Fibroblast of mammary gland (primary cell): ENCODE data around the gene CD300C.
A peak's percentile ranks its signal among the peaks of the same experiment; 100 is the strongest.

Experiments used
- DNase-seq: peaks from one replicate; pipeline ENCODE4 v3.0.0-alpha.2; 2010; ENCODE audit warnings: low read depth
- H3K4me3 ChIP-seq: 2 replicates; pipeline ENCODE4 v1.5.1; 2011; ENCODE audit warnings: low read depth, mild to moderate bottlenecking, low read length, moderate library complexity; ENCODE audit not compliant: control insufficient read depth
- TF ChIP-seq, protein P1 (sequence below): conservative IDR thresholded peaks from 2 replicates; pipeline ENCODE4 v1.5.1; 2011; ENCODE audit warnings: low read depth, low read length, inconsistent platforms; ENCODE audit not compliant: control insufficient read depth, insufficient read depth

Gene CD300C

DNA sequence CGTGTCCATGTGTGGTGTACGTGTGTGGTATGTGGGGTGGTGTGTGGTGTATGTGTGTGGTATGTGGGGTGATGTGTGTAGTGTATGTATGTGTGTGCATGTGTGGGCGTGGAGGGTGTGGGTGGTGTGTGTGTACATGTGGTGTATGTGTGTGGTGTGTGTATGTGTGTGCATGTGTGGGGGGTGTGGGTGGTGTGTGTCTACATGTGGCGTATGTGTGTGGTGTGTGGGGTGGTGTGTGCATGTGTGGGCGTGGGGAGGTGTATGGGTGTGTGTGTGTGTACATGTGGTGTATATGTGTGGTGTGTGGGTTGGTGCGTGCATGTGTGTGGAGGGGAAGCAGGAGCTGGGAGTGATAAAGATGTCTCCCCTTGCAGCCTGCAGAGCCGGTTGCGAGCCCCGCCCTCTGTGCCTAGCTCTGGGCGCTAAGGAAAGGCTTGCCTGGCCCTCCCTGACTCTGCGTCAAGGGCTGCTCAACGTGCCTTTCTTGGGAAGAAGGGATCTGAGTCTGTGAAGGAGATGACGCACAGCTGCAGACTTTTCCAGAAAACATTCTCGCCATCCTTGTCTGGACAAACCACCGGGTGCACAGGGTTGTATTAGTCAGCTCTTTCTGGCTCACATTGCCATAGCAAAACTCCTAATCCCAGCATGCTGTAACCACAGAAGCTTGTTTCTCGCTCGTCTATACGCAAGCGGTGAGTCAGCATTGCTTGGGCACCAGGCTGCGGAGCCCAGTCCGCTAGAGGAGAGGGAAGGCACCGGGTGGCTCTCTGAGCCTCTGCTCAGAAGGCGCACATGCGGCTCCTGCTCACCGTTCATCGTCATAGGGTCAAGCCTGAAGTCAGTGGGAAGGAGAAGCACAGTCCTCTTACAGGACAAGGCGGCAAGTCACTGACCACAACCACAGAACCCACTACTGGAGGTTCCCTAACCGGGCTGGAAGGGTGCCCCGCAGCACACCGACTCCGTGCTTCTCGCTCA lies 23.4 kb upstream of the CD300C start:
- peak; percentile 100 for DNase-seq
- TF ChIP-seq, protein P1, sequence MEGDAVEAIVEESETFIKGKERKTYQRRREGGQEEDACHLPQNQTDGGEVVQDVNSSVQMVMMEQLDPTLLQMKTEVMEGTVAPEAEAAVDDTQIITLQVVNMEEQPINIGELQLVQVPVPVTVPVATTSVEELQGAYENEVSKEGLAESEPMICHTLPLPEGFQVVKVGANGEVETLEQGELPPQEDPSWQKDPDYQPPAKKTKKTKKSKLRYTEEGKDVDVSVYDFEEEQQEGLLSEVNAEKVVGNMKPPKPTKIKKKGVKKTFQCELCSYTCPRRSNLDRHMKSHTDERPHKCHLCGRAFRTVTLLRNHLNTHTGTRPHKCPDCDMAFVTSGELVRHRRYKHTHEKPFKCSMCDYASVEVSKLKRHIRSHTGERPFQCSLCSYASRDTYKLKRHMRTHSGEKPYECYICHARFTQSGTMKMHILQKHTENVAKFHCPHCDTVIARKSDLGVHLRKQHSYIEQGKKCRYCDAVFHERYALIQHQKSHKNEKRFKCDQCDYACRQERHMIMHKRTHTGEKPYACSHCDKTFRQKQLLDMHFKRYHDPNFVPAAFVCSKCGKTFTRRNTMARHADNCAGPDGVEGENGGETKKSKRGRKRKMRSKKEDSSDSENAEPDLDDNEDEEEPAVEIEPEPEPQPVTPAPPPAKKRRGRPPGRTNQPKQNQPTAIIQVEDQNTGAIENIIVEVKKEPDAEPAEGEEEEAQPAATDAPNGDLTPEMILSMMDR = no peak
- no peak overlapping the region for H3K4me3 ChIP-seq

GRCh38 chr17:74568106-74568873 lies 22.4 kb upstream of the CD300C start:
- no peak for DNase-seq
- TF ChIP-seq, protein P1 = no peak
- H3K4me3 ChIP-seq = no peak overlapping the region

DNA sequence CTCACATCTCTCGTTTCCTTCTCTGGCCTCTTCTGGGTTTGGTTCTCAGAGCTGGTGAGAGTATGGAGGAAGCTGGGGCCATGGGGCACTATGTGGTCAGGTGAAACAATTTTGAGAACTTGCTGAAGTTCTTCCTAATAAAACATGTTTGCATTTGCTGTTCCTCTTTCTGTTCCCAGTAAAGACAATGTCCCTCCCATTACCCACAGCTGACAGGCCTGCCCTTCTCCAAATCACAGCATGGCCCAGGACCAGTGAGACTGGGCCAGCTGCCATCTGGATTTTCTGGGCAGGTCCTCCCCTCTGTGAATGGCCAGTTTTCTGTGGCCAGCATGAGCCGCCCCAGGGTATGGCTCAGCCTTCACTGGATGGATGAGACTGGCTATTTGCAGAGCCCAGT lies 21.5 kb upstream of the CD300C start, which contains the start of gene CD300H:
Gene CD300H, minus strand, starts transcription at position 113 of the 400 bp plus-strand sequence.
- no peak within 1 kb of the TSS for H3K4me3 ChIP-seq
- no peak for DNase-seq
- TF ChIP-seq, protein P1 = no peak

DNA sequence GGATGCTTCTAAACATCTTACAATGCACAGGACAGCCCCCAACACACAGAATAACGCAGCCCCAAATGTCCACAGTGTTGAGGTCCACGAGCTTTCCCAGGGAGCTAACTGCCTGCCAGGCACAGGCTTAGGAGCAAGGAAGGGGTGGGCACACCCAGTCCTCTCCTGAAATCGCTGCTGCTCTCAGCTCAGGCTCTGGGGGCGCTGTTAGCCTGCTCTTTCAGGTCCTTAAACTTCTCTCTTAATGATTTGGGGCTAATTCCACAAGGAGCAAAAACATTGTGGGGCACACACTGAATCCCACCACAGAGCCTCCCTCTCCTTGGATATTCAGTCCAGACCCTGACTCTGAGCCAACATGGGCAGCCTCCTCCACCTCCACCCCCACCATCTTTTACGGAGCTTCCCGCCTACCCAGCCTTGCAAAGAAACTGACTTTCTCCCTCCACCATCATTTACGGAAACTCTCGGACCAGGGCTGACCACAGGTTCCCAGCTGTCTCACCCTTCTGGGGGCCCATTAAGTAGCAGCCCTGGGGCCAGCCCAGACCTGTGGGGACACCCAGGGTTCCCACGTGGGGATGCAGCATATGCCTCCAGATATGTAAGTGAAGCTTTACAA lies 20.3 kb upstream of the CD300C start:
- peak; percentile 62 for DNase-seq
- TF ChIP-seq, protein P1 = peak; percentile 61
- no peak overlapping the region for H3K4me3 ChIP-seq

- TF ChIP-seq, protein P1 = no peak
- H3K4me3 ChIP-seq = no peak overlapping the region
- DNase-seq = peak; percentile 23
Observed at GRCh38 chr17:74565126-74565525, 19.2 kb upstream of the CD300C start.

- TF ChIP-seq, protein P1 = no peak
- H3K4me3 ChIP-seq = no peak overlapping the region
Observed at GRCh38 chr17:74563358-74563757, 17.4 kb upstream of the CD300C start.

More at GRCh38 chr17:74563358-74563757, 17.4 kb upstream of the CD300C start:
- no peak for DNase-seq
